CD8-positive, alpha-beta memory T cell (primary cell): ENCODE results near the gene CNTN1. TPM values are rescaled to one million over a fixed set of nuclear protein-coding genes. Genes with fewer than 3 reads are reported as not detected.
"Not testable (repeated sequence)": the region's sequence is repeated elsewhere in the genome, so short reads cannot be mapped to it uniquely, and the experiment has no call there.

Experiments
- CTCF ChIA-PET: fragments of 350-600 bp; sonication (Branson Sonifier 250); formaldehyde crosslinking; loops from one replicate; lab custom pipeline; 2021; ENCODE audit warnings: antibody characterized with exemption; lab: Charles Lee
- POLR2A ChIA-PET: fragments of 350-600 bp; sonication (Branson Sonifier 250); formaldehyde crosslinking; loops from one replicate; lab custom pipeline; 2021; ENCODE audit warnings: antibody characterized with exemption; lab: Charles Lee
- DNase-seq, 5 donors: peaks; one replicate each; pipeline versions ENCODE4 v3.0.0 to v3.0.0-alpha.2; 2020 to 2022; ENCODE audit warnings: mixed read lengths in 1 of 5
- H3K27ac ChIP-seq: one replicate; pipeline ENCODE4 v1.7.0; 2013; ENCODE audit warnings: low read depth, mild to moderate bottlenecking, low read length, moderate library complexity
- H3K27me3 ChIP-seq: 2 replicates; pipeline ENCODE4 v1.7.0; 2013; ENCODE audit warnings: low read length, mild to moderate bottlenecking; ENCODE audit not compliant: insufficient read depth, poor library complexity, severe bottlenecking
- H3K36me3 ChIP-seq: 2 replicates; pipeline ENCODE4 v1.7.0; 2013; ENCODE audit warnings: mild to moderate bottlenecking, low read length, moderate library complexity; ENCODE audit not compliant: insufficient read depth
- H3K4me1 ChIP-seq: 2 replicates; pipeline ENCODE4 v1.7.0; 2013; ENCODE audit warnings: mild to moderate bottlenecking, low read length, moderate library complexity; ENCODE audit not compliant: insufficient read depth
- H3K4me3 ChIP-seq: 2 replicates; pipeline ENCODE4 v1.7.0; 2013; ENCODE audit warnings: mild to moderate bottlenecking, low read length
- H3K9me3 ChIP-seq: 2 replicates; pipeline ENCODE4 v1.7.0; 2013; ENCODE audit warnings: mild to moderate bottlenecking, low read length
- H3K27ac Mint-ChIP-seq, 8 donors: one replicate each; pipeline ENCODE4 v1.8.0; 2020 to 2021; ENCODE audit warnings: mixed read lengths in 8 of 8, mild to moderate bottlenecking in 6 of 8, inconsistent platforms in 3 of 8, moderate library complexity in 3 of 8
- H3K27me3 Mint-ChIP-seq, 2 donors: one replicate each; pipeline ENCODE4 v1.8.0; 2020 to 2021; ENCODE audit warnings: mixed read lengths in 2 of 2, mild to moderate bottlenecking in 1 of 2, moderate library complexity in 1 of 2
- H3K36me3 Mint-ChIP-seq, 3 donors: one replicate each; pipeline ENCODE4 v1.8.0; 2020 to 2021; ENCODE audit warnings: mixed read lengths in 3 of 3, inconsistent platforms in 1 of 3, mild to moderate bottlenecking in 1 of 3
- H3K4me1 Mint-ChIP-seq, 3 donors: one replicate each; pipeline ENCODE4 v1.8.0; 2020 to 2021; ENCODE audit warnings: mixed read lengths in 3 of 3, inconsistent platforms in 1 of 3, mild to moderate bottlenecking in 1 of 3
- H3K4me3 Mint-ChIP-seq, 7 donors: one replicate each; pipeline ENCODE4 v1.8.0; 2020 to 2021; ENCODE audit warnings: mixed read lengths in 7 of 7, mild to moderate bottlenecking in 6 of 7, moderate library complexity in 4 of 7, inconsistent platforms in 2 of 7
- H3K9me3 Mint-ChIP-seq, 5 donors: one replicate each; pipeline ENCODE4 v1.8.0; 2020 to 2022; ENCODE audit warnings: mixed read lengths in 5 of 5, mild to moderate bottlenecking in 3 of 5, moderate library complexity in 2 of 5, inconsistent platforms in 1 of 5
- polyA plus RNA-seq: library from polyadenylated mRNA; unstranded; fragments of 300-500 nt; fragmentation: Illumina TruSeq; gene quantifications from one replicate; pipeline ENCODE4 v1.2.3, GENCODE V29; 2021
- total RNA-seq, 2 experiments: library from RNA; stranded (reverse); gene quantifications; one replicate each; pipeline ENCODE4 v1.2.3, GENCODE V29; 2021

CNTN1 gene
- total and polyA plus RNA-seq, 3 experiments from 2014 or later = not detected

GRCh38 chr12:40733871-40734270, 41.6 kb downstream of the CNTN1 start:
- Mint-ChIP-seq H3K27me3 (no peaks in the 10 kb centered on the region), H3K27ac (no peak overlapping the region), H3K36me3 (no peaks in the 10 kb centered on the region), H3K4me3 (no peak overlapping the region), H3K4me1 (no peaks in the 10 kb centered on the region), H3K9me3 (peaks cover 0 to 5% (median 0%) of the 10 kb centered on the region in 5 donors)
- CTCF ChIA-PET = no interaction called here
- H3K36me3 ChIP-seq = no peaks in the 10 kb centered on the region
- DNase-seq = no peak
- no peak overlapping the region for H3K4me3 ChIP-seq
- no peaks in the 10 kb centered on the region for H3K4me1 ChIP-seq
- no peaks in the 10 kb centered on the region for H3K27me3 ChIP-seq
- POLR2A ChIA-PET = no interaction called here
- no peak overlapping the region for H3K27ac ChIP-seq
- no peaks in the 10 kb centered on the region for H3K9me3 ChIP-seq

- H3K4me3 Mint-ChIP-seq = no peak overlapping the region
- H3K27ac ChIP-seq = no peak overlapping the region
- H3K27me3 ChIP-seq = no peaks in the 10 kb centered on the region
- ChIA-PET POLR2A (no interaction called here), CTCF (no interaction called here)
- no peaks in the 10 kb centered on the region for H3K27me3 Mint-ChIP-seq
- H3K9me3 ChIP-seq = no peaks in the 10 kb centered on the region
- DNase-seq = no peak
- no peaks in the 10 kb centered on the region for H3K36me3 Mint-ChIP-seq
- no peak overlapping the region for H3K4me3 ChIP-seq
- peaks cover 0 to 5% (median 0%) of the 10 kb centered on the region in 5 donors for H3K9me3 Mint-ChIP-seq
- H3K4me1 Mint-ChIP-seq = no peaks in the 10 kb centered on the region
- H3K27ac Mint-ChIP-seq = no peak overlapping the region
- no peaks in the 10 kb centered on the region for H3K36me3 ChIP-seq
- H3K4me1 ChIP-seq = no peaks in the 10 kb centered on the region
Observed at GRCh38 chr12:40734276-40734675, 42.0 kb downstream of the CNTN1 start.

GRCh38 chr12:40735551-40736230, 43.5 kb downstream of the CNTN1 start:
- H3K27ac Mint-ChIP-seq = no peak overlapping the region
- no peak for DNase-seq
- CTCF ChIA-PET = no interaction called here
- Histone ChIP-seq H3K27me3 (no peaks in the 10 kb centered on the region), H3K27ac (no peak overlapping the region), H3K4me1 (no peaks in the 10 kb centered on the region), H3K9me3 (no peaks in the 10 kb centered on the region), H3K4me3 (no peak overlapping the region), H3K36me3 (no peaks in the 10 kb centered on the region)
- no peaks in the 10 kb centered on the region for H3K36me3 Mint-ChIP-seq
- H3K27me3 Mint-ChIP-seq = no peaks in the 10 kb centered on the region
- no peak overlapping the region for H3K4me3 Mint-ChIP-seq
- peaks cover 0 to 2% (median 0%) of the 10 kb centered on the region in 5 donors for H3K9me3 Mint-ChIP-seq
- no peaks in the 10 kb centered on the region for H3K4me1 Mint-ChIP-seq
- POLR2A ChIA-PET = no interaction called here

GRCh38 chr12:40737416-40737815, 45.2 kb downstream of the CNTN1 start:
- H3K27ac Mint-ChIP-seq, H3K4me3 Mint-ChIP-seq, H3K36me3 ChIP-seq, H3K27me3 ChIP-seq, H3K36me3 Mint-ChIP-seq, H3K27ac ChIP-seq, H3K9me3 Mint-ChIP-seq, CTCF ChIA-PET, H3K4me1 Mint-ChIP-seq, H3K27me3 Mint-ChIP-seq, H3K4me1 ChIP-seq, H3K4me3 ChIP-seq, POLR2A ChIA-PET, DNase-seq, H3K9me3 ChIP-seq: not testable (repeated sequence)

- Mint-ChIP-seq H3K36me3 (no peaks in the 10 kb centered on the region), H3K4me3 (no peak overlapping the region), H3K9me3 (peaks cover 2 to 8% (median 6%) of the 10 kb centered on the region in 5 donors), H3K27me3 (no peaks in the 10 kb centered on the region), H3K27ac (no peak overlapping the region), H3K4me1 (no peaks in the 10 kb centered on the region)
- Histone ChIP-seq H3K9me3 (no peaks in the 10 kb centered on the region), H3K4me3 (no peak overlapping the region), H3K36me3 (no peaks in the 10 kb centered on the region), H3K4me1 (no peaks in the 10 kb centered on the region), H3K27ac (no peak overlapping the region), H3K27me3 (no peaks in the 10 kb centered on the region)
- ChIA-PET CTCF (no interaction called here), POLR2A (no interaction called here)
- DNase-seq = no peak
Observed at GRCh38 chr12:40738856-40739255, 46.6 kb downstream of the CNTN1 start.

GRCh38 chr12:40742041-40742440, 49.8 kb downstream of the CNTN1 start:
- H3K36me3 Mint-ChIP-seq = no peaks in the 10 kb centered on the region
- Histone ChIP-seq H3K9me3 (no peaks in the 10 kb centered on the region), H3K27me3 (no peaks in the 10 kb centered on the region), H3K4me3 (no peak overlapping the region), H3K27ac (no peak overlapping the region), H3K36me3 (no peaks in the 10 kb centered on the region), H3K4me1 (no peaks in the 10 kb centered on the region)
- no peak overlapping the region for H3K4me3 Mint-ChIP-seq
- no peaks in the 10 kb centered on the region for H3K4me1 Mint-ChIP-seq
- peaks cover 4 to 9% (median 8%) of the 10 kb centered on the region in 5 donors for H3K9me3 Mint-ChIP-seq
- POLR2A ChIA-PET = no interaction called here
- DNase-seq = no peak
- no peak overlapping the region for H3K27ac Mint-ChIP-seq
- H3K27me3 Mint-ChIP-seq = no peaks in the 10 kb centered on the region
- CTCF ChIA-PET = no interaction called here

GRCh38 chr12:40745386-40745785, 53.1 kb downstream of the CNTN1 start:
- no peaks in the 10 kb centered on the region for H3K36me3 Mint-ChIP-seq
- peaks cover 6 to 13% (median 11%) of the 10 kb centered on the region in 5 donors for H3K9me3 Mint-ChIP-seq
- no peak overlapping the region for H3K27ac Mint-ChIP-seq
- no peak overlapping the region for H3K27ac ChIP-seq
- no peak overlapping the region for H3K4me3 Mint-ChIP-seq
- no peaks in the 10 kb centered on the region for H3K9me3 ChIP-seq
- CTCF ChIA-PET = no interaction called here
- H3K27me3 Mint-ChIP-seq = no peaks in the 10 kb centered on the region
- H3K4me3 ChIP-seq = no peak overlapping the region
- H3K4me1 Mint-ChIP-seq = no peaks in the 10 kb centered on the region
- no peaks in the 10 kb centered on the region for H3K4me1 ChIP-seq
- no peaks in the 10 kb centered on the region for H3K27me3 ChIP-seq
- DNase-seq = no peak
- POLR2A ChIA-PET = no interaction called here
- H3K36me3 ChIP-seq = no peaks in the 10 kb centered on the region

GRCh38 chr12:40749863-40750262, 57.6 kb downstream of the CNTN1 start:
- CTCF ChIA-PET = no interaction called here
- H3K27ac Mint-ChIP-seq = no peak overlapping the region
- H3K4me3 Mint-ChIP-seq = no peak overlapping the region

More at GRCh38 chr12:40749863-40750262, 57.6 kb downstream of the CNTN1 start:
- no peaks in the 10 kb centered on the region for H3K27me3 Mint-ChIP-seq
- H3K27me3 ChIP-seq = no peaks in the 10 kb centered on the region
- H3K9me3 Mint-ChIP-seq = peaks cover 0 to 10% (median 6%) of the 10 kb centered on the region in 5 donors
- no peak overlapping the region for H3K4me3 ChIP-seq
- POLR2A ChIA-PET = no interaction called here
- no peaks in the 10 kb centered on the region for H3K36me3 ChIP-seq
- H3K9me3 ChIP-seq = no peaks in the 10 kb centered on the region
- H3K36me3 Mint-ChIP-seq = no peaks in the 10 kb centered on the region
- no peaks in the 10 kb centered on the region for H3K4me1 Mint-ChIP-seq
- H3K27ac ChIP-seq = no peak overlapping the region
- DNase-seq = no peak
- H3K4me1 ChIP-seq = no peaks in the 10 kb centered on the region
